ENCODE results near the gene HBA1.

DNA sequence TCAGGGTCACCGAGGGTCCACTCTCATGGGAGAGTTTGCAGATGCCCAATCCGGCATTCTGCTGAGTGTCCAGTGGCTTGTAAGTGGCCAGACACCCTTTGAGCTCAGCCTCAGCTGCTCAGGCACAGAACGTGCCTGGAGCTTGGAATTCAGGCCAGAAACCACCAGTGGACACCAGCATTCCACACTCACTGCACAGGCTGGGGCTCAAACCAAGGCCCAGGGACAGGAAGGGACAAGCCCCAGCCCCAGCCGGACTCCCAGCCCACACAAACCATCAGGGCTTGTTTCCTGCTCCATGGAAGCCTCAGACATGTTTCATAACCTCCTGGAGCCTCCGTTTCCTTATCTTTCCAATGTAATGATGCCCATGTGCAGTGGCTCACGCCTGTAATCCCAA lies 33.0 kb upstream of the HBA1 start:
- TF ChIP-seq, protein P1, sequence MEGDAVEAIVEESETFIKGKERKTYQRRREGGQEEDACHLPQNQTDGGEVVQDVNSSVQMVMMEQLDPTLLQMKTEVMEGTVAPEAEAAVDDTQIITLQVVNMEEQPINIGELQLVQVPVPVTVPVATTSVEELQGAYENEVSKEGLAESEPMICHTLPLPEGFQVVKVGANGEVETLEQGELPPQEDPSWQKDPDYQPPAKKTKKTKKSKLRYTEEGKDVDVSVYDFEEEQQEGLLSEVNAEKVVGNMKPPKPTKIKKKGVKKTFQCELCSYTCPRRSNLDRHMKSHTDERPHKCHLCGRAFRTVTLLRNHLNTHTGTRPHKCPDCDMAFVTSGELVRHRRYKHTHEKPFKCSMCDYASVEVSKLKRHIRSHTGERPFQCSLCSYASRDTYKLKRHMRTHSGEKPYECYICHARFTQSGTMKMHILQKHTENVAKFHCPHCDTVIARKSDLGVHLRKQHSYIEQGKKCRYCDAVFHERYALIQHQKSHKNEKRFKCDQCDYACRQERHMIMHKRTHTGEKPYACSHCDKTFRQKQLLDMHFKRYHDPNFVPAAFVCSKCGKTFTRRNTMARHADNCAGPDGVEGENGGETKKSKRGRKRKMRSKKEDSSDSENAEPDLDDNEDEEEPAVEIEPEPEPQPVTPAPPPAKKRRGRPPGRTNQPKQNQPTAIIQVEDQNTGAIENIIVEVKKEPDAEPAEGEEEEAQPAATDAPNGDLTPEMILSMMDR (IDR thresholded peaks at IDR 0.05): no peak
- TF ChIP-seq POLR2A (IDR thresholded peaks at IDR 0.05): no peak

Measured in testis (tissue), 2 donors.